ENCODE results near the gene TMEM259.

The TMEM259 gene

GRCh38 chr19:1055028-1055425 lies 34.1 kb upstream of the TMEM259 start:
- no peak for DNase-seq

GRCh38 chr19:1054102-1055027 lies 33.4 kb upstream of the TMEM259 start:
- DNase-seq, result no peak

DNA sequence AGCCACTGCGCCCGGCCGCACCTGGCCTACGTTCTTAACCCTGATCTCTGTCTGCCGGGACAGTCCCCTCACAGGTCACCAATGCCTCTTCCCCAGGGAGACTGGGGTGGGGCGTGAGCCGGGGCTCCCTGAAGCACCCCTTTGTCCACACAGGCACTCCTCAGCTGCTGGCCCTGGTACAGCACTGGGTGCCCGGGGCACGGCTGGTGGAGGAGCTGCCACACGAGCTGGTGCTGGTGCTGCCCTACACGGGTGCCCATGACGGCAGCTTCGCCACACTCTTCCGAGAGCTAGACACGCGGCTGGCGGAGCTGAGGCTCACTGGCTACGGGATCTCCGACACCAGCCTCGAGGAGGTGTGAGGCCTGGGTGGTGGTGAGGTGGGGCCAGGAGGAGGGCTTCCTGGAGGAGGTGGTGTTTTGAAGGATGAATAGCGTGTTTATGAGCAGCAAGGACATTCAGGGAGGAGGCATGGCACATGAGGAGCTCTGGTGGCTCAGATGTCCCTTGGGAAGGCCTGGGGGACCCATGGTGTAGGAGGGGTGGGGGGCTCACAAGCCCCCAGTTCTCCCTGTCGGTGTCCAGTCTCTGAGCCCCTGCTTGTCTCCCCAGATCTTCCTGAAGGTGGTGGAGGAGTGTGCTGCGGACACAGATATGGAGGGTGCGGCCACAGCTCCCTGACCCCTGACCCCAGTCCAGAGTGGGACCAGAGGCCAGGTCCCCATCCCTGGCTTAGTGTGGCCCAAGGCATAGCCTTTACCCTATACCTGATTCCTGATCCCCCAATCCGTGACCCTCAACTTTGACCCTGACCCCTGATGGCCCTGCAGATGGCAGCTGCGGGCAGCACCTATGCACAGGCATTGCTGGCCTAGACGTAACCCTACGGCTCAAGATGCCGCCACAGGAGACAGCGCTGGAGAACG lies 32.5 kb upstream of the TMEM259 start:
- DNase-seq, result no peak

DNA sequence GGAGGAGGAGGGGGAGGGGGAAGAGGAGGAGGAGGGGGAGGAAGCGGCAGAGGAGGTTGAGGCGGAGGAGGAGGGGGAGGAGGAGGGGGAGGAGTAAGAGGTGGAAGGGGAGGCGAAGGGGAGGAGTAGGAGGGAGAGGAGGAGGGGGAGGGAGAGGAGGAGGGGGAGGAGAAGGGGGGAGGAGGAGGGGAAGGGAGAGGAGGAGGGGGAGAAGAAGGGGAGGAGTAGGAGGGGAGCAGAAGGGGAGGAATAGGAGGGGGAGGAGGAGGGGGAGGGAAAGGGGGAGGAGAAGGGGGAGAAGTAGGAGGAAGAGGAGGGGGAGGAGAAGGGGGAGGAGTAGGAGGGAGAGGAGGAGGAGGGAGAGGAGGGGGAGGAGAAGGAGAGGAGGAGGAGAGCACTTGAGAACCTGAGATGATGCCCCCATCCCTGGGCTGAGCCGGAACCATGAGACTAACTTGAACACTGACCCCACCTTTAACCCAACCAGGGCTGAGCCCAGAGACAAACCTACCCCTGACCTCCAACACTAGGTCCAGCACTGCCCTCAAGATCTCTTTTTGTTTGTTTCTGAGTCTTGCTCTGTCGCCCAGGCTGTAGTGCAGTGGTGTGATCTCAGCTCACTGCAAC lies 31.5 kb upstream of the TMEM259 start:
- DNase-seq, result no peak

GRCh38 chr19:1051791-1052190 lies 30.9 kb upstream of the TMEM259 start:
- DNase-seq, result no peak

GRCh38 chr19:1050989-1051788 lies 30.3 kb upstream of the TMEM259 start:
- no peak for DNase-seq

- DNase-seq, result no peak
These were observed 28.9 kb upstream of the TMEM259 start for GRCh38 chr19:1049800-1050199.

- DNase-seq, result no peak
These were observed 28.2 kb upstream of the TMEM259 start for GRCh38 chr19:1049106-1049505.

GRCh38 chr19:1047696-1048147 lies 26.8 kb upstream of the TMEM259 start:
- no peak for DNase-seq

- no peak for DNase-seq
These were observed 26.1 kb upstream of the TMEM259 start for GRCh38 chr19:1046836-1047695.

GRCh38 chr19:1046117-1046626 lies 25.2 kb upstream of the TMEM259 start:
- DNase-seq, result no peak

DNA sequence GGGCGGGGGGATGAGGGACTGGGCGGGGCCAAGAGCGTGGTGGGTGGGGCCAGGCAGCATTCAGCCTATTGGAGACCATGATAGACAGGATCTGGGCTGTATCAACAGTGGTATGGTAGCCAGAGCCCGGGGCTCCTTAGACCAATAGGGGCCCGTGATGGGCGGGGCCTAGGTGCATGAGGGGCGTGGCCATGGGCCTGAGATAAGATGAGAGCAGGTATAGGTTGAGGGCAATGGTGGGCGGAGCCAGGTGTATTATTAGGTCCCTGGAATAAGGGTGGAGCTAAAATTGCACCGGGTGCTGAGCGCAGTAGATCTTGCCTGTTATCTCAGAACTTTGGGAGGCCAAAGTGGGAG lies 24.3 kb upstream of the TMEM259 start:
- DNase-seq, result no peak

GRCh38 chr19:1042689-1043511 lies 22.0 kb upstream of the TMEM259 start:
- DNase-seq, result no peak

DNA sequence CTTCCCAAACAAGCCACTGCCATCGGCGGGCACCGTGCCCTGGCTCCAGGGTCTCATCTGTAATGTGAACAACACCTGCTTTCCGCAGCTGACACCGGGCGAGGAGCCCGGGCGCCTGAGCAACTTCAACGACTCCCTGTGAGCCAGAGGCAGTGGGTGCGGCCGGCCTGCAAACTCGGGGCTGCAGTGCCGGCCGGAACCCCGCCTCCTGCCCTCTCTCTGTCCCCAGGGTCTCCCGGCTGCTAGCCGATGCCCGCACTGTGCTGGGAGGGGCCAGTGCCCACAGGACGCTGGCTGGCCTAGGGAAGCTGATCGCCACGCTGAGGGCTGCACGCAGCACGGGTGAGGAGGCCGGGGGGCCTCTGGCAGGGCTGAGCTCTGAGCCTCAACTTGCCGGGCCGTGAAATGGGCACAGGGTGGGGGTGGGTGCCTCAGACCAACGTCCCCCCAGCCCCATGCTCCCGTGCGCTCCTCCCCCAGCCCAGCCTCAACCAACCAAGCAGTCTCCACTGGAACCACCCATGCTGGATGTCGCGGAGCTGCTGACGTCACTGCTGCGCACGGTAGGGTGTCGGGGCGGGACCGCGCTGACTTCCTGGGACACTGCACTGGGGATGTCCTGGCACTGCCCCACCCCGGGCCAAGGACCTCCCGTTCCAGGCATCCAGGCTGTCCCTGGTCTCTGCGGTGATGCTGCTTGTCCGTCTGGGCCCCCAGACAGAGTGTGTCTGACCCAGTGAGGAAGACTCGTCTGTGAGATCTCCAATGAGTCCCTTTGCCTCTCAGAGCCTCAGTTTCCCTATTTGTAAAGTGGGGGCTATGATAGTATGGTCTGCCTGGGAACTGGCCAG lies 21.1 kb upstream of the TMEM259 start:
- no peak for DNase-seq

DNA sequence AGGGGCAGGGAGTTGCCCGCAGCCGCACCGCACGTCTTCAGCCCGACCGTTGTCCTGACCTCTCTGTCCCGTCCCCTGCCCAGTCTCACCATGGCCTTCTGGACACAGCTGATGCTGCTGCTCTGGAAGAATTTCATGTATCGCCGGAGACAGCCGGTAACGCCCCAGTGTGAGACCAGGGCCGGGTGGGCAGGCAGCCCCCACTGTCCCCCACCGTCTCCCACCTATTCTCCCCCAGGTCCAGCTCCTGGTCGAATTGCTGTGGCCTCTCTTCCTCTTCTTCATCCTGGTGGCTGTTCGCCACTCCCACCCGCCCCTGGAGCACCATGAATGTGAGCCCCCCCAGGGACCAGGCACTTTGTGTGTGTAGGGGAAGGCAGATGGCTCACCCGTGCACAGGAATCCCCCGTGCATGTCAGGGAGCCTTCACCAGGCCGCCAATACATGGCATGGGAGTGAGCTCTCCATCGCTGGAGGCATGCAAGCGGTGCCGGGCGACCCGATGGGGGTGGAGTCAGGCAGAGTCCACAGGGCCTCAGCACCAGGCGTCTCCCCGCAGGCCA lies 20.4 kb upstream of the TMEM259 start:
- DNase-seq, result no peak

GRCh38 chr19:1040476-1041271 lies 19.8 kb upstream of the TMEM259 start:
- peak; percentile 90 for DNase-seq

DNA sequence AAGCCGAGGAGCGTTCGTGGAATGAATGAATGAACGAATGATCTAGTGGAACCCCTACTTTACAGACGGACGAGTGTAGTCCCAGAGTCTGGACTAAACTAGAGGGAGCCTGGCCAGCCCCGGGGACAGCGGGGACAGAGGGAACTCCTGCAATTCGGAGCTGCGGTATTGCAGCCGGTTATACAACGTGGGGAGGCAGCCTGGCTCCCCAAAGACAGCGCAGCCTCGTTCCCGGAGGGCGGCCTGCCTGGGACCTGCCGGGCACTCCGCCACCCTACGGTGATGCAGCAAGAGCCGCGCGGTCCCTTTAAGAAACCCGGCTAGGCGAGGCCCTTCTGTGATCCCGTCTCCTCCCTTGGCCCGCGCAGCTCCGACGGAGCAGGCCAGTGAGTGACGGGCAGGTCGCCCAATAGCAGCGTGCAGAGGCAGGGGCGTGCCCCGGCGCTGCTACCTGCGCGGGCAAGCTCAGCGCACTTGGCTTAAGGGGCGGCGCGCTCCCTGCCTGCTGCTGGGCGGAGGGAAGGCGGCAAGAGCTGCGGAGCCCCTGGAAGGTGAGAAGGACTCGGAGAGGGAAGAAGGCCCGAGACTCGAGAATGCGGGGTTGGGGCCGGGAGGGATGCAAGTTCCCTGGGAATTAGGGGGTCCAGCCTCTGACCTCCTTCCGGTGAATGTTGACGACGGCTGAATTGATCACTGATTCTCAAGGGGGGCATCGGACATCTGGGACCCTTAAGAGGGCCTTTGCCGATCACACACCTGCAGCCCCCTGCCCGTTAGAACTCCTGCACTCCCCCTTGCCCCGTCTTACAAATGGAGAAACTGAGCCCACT lies 18.9 kb upstream of the TMEM259 start, which contains the start of gene ABCA7:
TSS of gene ABCA7 (plus strand) at position 462 of the 830 bp plus-strand sequence. CDS start 1,255 bp downstream, outside the sequence.
- DNase-seq, result peak; percentile 95

Data from COR-L47 (cell line).